IMR-90 (cell line): ENCODE data around the gene SLC52A3. TPM values are rescaled to one million over a fixed set of nuclear protein-coding genes. Genes with fewer than 3 reads are reported as not detected.

Source experiments
- ATAC-seq: fragments of 200-7000 bp; cut with Tn5 transposase; 2 replicates; pipeline ENCODE4 v1.9.1; 2020; ENCODE audit warnings: low read depth, mild to moderate bottlenecking, moderate library complexity
- BruUV-seq: library from RNA; stranded (reverse); fragments of 400-500 nt; replicated peaks from 2 replicates; lab custom pipeline; 2021; lab: Mats Ljungman, UMichigan
- CTCF ChIA-PET: fragments of 300-600 bp; formaldehyde crosslinking; extraction: SDS; loops from one replicate; lab custom pipeline; 2021; ENCODE audit warnings: antibody characterized with exemption; lab: Yijun Ruan, JAX
- POLR2A ChIA-PET: fragments of 300-600 bp; sonication (Branson Sonifier 250); formaldehyde crosslinking; loops from one replicate; lab custom pipeline; 2022; ENCODE audit warnings: antibody characterized with exemption; ENCODE audit not compliant: unreplicated experiment; lab: Charles Lee
- DNase-seq: peaks from one replicate; pipeline ENCODE4 v3.0.0; 2013
- H2AFZ ChIP-seq: replicated peaks from 2 replicates; pipeline ENCODE3; 2013; ENCODE audit warnings: low read length, mild to moderate bottlenecking; ENCODE audit not compliant: poor library complexity
- H2AK5ac ChIP-seq: 2 replicates; pipeline ENCODE4 v1.6.1; 2013; ENCODE audit warnings: low read depth, low read length, inconsistent platforms
- H2AK9ac ChIP-seq: replicated peaks from 2 replicates; pipeline ENCODE3; 2013; ENCODE audit warnings: mild to moderate bottlenecking, low read depth, low read length, moderate library complexity; ENCODE audit not compliant: poor library complexity
- H2BK120ac ChIP-seq: 2 replicates; pipeline ENCODE4 v1.6.1; 2013; ENCODE audit warnings: low read depth, low read length, inconsistent platforms
- H2BK15ac ChIP-seq: 3 replicates; pipeline ENCODE4 v1.6.1; 2013; ENCODE audit warnings: low read depth, low read length, inconsistent platforms
- H2BK20ac ChIP-seq: 2 replicates; pipeline ENCODE4 v1.6.1; 2013; ENCODE audit warnings: low read depth, mild to moderate bottlenecking, inconsistent platforms, low read length, moderate library complexity
- H2BK5ac ChIP-seq: 2 replicates; pipeline ENCODE4 v1.6.1; 2013; ENCODE audit warnings: mild to moderate bottlenecking, low read depth, low read length, inconsistent platforms; ENCODE audit not compliant: poor library complexity, severe bottlenecking
- H3K14ac ChIP-seq: replicated peaks from 2 replicates; pipeline ENCODE4 v1.6.1; 2013; ENCODE audit warnings: low read depth, low read length, inconsistent platforms
- H3K18ac ChIP-seq: 2 replicates; pipeline ENCODE4 v1.6.1; 2013; ENCODE audit warnings: low read depth, low read length, control low read depth
- H3K23ac ChIP-seq: 2 replicates; pipeline ENCODE4 v1.6.1; 2013; ENCODE audit warnings: low read depth, low read length, inconsistent platforms
- H3K27ac ChIP-seq: 2 replicates; pipeline ENCODE4 v1.5.1; 2013; ENCODE audit warnings: mild to moderate bottlenecking, control low read depth, low read length; ENCODE audit not compliant: insufficient read depth
- H3K27me3 ChIP-seq: 2 replicates; pipeline ENCODE4 v1.6.1; 2013; ENCODE audit warnings: low read length; ENCODE audit not compliant: control insufficient read depth, insufficient read depth
- H3K36me3 ChIP-seq: 2 replicates; pipeline ENCODE4 v1.6.1; 2013; ENCODE audit warnings: low read length, mixed read lengths; ENCODE audit not compliant: control insufficient read depth, insufficient read depth
- H3K4ac ChIP-seq: 2 replicates; pipeline ENCODE4 v1.6.1; 2013; ENCODE audit warnings: low read depth, low read length, inconsistent platforms
- H3K4me1 ChIP-seq: 2 replicates; pipeline ENCODE4 v1.6.1; 2013; ENCODE audit warnings: low read length, mixed read lengths; ENCODE audit not compliant: control insufficient read depth, insufficient read depth
- H3K4me2 ChIP-seq: 2 replicates; pipeline ENCODE4 v1.6.1; 2013; ENCODE audit warnings: low read depth, mild to moderate bottlenecking, control low read depth, low read length, moderate library complexity
- H3K4me3 ChIP-seq: 2 replicates; pipeline ENCODE4 v1.5.1; 2013; ENCODE audit warnings: low read depth, mild to moderate bottlenecking, control low read depth, low read length, moderate library complexity; ENCODE audit not compliant: insufficient read depth
- H3K56ac ChIP-seq: 2 replicates; pipeline ENCODE4 v1.6.1; 2013; ENCODE audit warnings: low read length, inconsistent platforms; ENCODE audit not compliant: insufficient read depth; ENCODE audit errors: extremely low read depth
- H3K79me1 ChIP-seq, 2 experiments: 2 replicates each; pipeline ENCODE4 v1.6.1; 2013; ENCODE audit warnings: low read length in 2 of 2, inconsistent platforms in 1 of 2, low read depth in 1 of 2
- H3K9ac ChIP-seq: 2 replicates; pipeline ENCODE4 v1.6.1; 2013; ENCODE audit warnings: low read depth, low read length, control low read depth
- H3K9me1 ChIP-seq: 2 replicates; pipeline ENCODE4 v1.6.1; 2013; ENCODE audit warnings: low read length, inconsistent platforms; ENCODE audit not compliant: insufficient read depth
- H3K9me3 ChIP-seq: 2 replicates; pipeline ENCODE4 v1.6.1; 2013; ENCODE audit warnings: low read length; ENCODE audit not compliant: control insufficient read depth, insufficient read depth
- H4K20me1 ChIP-seq: 2 replicates; pipeline ENCODE4 v1.6.1; 2013; ENCODE audit warnings: low read length, inconsistent platforms; ENCODE audit not compliant: insufficient read depth
- H4K5ac ChIP-seq: 2 replicates; pipeline ENCODE4 v1.6.1; 2013; ENCODE audit warnings: mild to moderate bottlenecking, low read depth, low read length, control low read depth
- H4K8ac ChIP-seq, 2 experiments: 2 replicates each; pipeline ENCODE4 v1.6.1; 2013; ENCODE audit warnings: low read depth in 2 of 2, low read length in 2 of 2, control low read depth in 1 of 2, inconsistent platforms in 1 of 2
- H4K91ac ChIP-seq: 2 replicates; pipeline ENCODE4 v1.6.1; 2013; ENCODE audit warnings: low read depth, low read length, inconsistent platforms; ENCODE audit not compliant: insufficient read depth
- CEBPB ChIP-seq: IDR thresholded peaks from 2 replicates; pipeline ENCODE4 v1.6.1; 2012; ENCODE audit warnings: low read depth, low read length, improper control_type of control experiment
- FOS ChIP-seq: fragments of 150-350 bp; IDR thresholded peaks from 2 replicates; pipeline ENCODE4 v1.6.1; 2016; ENCODE audit warnings: low read depth, low read length
- MAFK ChIP-seq: IDR thresholded peaks from 2 replicates; pipeline ENCODE4 v1.6.1; 2012; ENCODE audit warnings: low read depth, low read length, improper control_type of control experiment
- NFE2L2 ChIP-seq: fragments of 150-350 bp; IDR thresholded peaks from 2 replicates; pipeline ENCODE4 v1.6.1; 2016; ENCODE audit warnings: low read depth, mild to moderate bottlenecking, low read length
- RAD21 ChIP-seq: IDR thresholded peaks from 2 replicates; pipeline ENCODE4 v1.6.1; 2012; ENCODE audit warnings: low read length, improper control_type of control experiment
- RFX5 ChIP-seq: IDR thresholded peaks from 2 replicates; pipeline ENCODE4 v1.8.0; 2012; ENCODE audit warnings: low read depth, mild to moderate bottlenecking, low read length, moderate library complexity
- USF2 ChIP-seq: fragments of 150-350 bp; IDR thresholded peaks from 2 replicates; pipeline ENCODE4 v1.6.1; 2017; ENCODE audit warnings: mild to moderate bottlenecking, antibody characterized with exemption, low read length, low read depth
- WGBS, 2 experiments: methylation state at CpG; one replicate each; pipeline versions ENCODE4 v1.1.5 to v1.1.7; 2013; ENCODE audit warnings: missing lambda C conversion rate in 2 of 2; ENCODE audit not compliant: insufficient read length in 1 of 2; ENCODE audit errors: extremely low coverage in 2 of 2; 5-methylcytosine and 5-hydroxymethylcytosine counted together
- dilution Hi-C: fragments of 300-500 bp; cut with HindIII; formaldehyde crosslinking; loops from one replicate; pipeline ENCODE4 v1.14.3; 2018; ENCODE audit warnings: low sequenced_read_pairs; ENCODE audit not compliant: unreplicated experiment
- in situ Hi-C: fragments of 300-500 bp; cut with MboI; formaldehyde crosslinking; loops from 3 replicates; pipeline ENCODE4 v1.14.3; 2019; ENCODE audit warnings: low sequenced_read_pairs, inconsistent platforms, mixed read lengths
- intact Hi-C: fragments of 100-400 bp; cut with micrococcal nuclease; formaldehyde crosslinking; loops from 2 replicates; pipeline ENCODE4 v1.10.0; 2022
- polyA plus RNA-seq, 3 experiments: library from polyadenylated mRNA; depleted of rRNA; stranded (reverse); fragments of >200 nt; gene quantifications; 2 replicates each; pipeline ENCODE4 v1.2.3, GENCODE V29; 2012; ENCODE audit warnings: low replicate concordance in 1 of 3
- total RNA-seq: library from RNA; depleted of rRNA; stranded (reverse); fragments of >200 nt; gene quantifications from 2 replicates; pipeline ENCODE4 v1.2.3, GENCODE V29; 2012

The SLC52A3 gene
- total and polyA plus RNA-seq, 2 of the 4 experiments (the other 2 are of a cell fraction) = not detected

GRCh38 chr20:731891-732560, 36.3 kb downstream of the SLC52A3 start:
- no peak overlapping the region for H4K5ac ChIP-seq
- no peak overlapping the region for H3K56ac ChIP-seq
- H2BK5ac ChIP-seq = no peak overlapping the region
- no peak overlapping the region for H4K91ac ChIP-seq
- no peak overlapping the region for H2AK9ac ChIP-seq
- ATAC-seq = no peak
- POLR2A ChIA-PET = no interaction called here
- H3K4me2 ChIP-seq = no peak overlapping the region
- no peak overlapping the region for H2AK5ac ChIP-seq
- H2BK20ac ChIP-seq = no peak overlapping the region
- no peak for DNase-seq
- H3K4me3 ChIP-seq = no peak overlapping the region
- H3K9me3 ChIP-seq = no peaks in the 10 kb centered on the region
- TF ChIP-seq USF2 (no peak), CEBPB (no peak), FOS (no peak), NFE2L2 (no peak), RFX5 (no peak), RAD21 (no peak), MAFK (no peak)
- in situ Hi-C loops (loop anchor here (10.0 kb wide), 1 partner anchor 377 kb away; no protein-coding TSS in a partner anchor), intact Hi-C loops (no loop called here), dilution Hi-C loops (no loop called here)
- H3K36me3 ChIP-seq = no peaks in the 10 kb centered on the region
- WGBS, 2 experiments = 51% methylated on average over 3 of the region's 8 CpGs; no CpG with 5 or more reads in 1 of the 2 experiments
- H3K9ac ChIP-seq = no peak overlapping the region
- H3K4me1 ChIP-seq = no peaks in the 10 kb centered on the region
- no peak overlapping the region for H2BK15ac ChIP-seq
- H3K18ac ChIP-seq = no peak overlapping the region
- H3K27me3 ChIP-seq = peaks cover 29% of the 10 kb centered on the region
- BruUV-seq = no TSS peak
- no peaks in the 10 kb centered on the region for H3K79me1 ChIP-seq
- no peak overlapping the region for H3K23ac ChIP-seq
- CTCF ChIA-PET = no interaction called here
- no peak overlapping the region for H3K4ac ChIP-seq
- no peak overlapping the region for H2BK120ac ChIP-seq
- no peak overlapping the region for H3K14ac ChIP-seq
- H3K27ac ChIP-seq = no peak overlapping the region
- no peak overlapping the region for H2AFZ ChIP-seq
- H4K8ac ChIP-seq = no peak overlapping the region
- H4K20me1 ChIP-seq = no peaks in the 10 kb centered on the region
- no peaks in the 10 kb centered on the region for H3K9me1 ChIP-seq
